NCI-H1417 (cell line): ENCODE measurements around the gene TSPAN5.
"Not testable (repeated sequence)": the region's sequence is repeated elsewhere in the genome, so short reads cannot be mapped to it uniquely, and the experiment has no call there.

Source experiments
- DNase-seq, 3 experiments: peaks; one replicate each; lab custom pipeline; 2025; lab: John Stamatoyannopoulos, UW

TSPAN5 gene

GRCh38 chr4:98658287-98659105 is at the start of gene TSPAN5:
Gene TSPAN5, minus strand, starts transcription at chr4:98658611.
- peak; percentile 68 to 92 (median 90) for DNase-seq

DNA sequence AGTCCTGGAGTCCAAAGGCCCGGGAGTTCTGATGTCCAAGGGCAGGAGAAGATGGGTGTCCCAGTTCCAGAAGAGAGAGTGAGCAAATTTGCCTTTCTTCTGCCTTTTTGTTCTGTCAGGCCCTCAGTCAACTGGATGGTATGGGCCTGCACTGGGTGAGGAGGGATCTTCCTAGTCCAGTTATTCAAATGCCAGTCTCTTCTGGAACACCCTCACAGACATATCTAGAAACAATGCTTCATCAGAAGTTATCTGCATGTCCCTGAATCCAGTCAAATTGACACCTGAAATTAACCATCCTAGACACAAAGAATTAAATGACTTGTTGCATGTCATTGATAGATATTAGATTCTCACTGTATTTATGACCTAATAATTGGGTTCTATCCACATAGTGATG is 48.5 kb upstream of the TSPAN5 start:
- no peak for DNase-seq

DNA sequence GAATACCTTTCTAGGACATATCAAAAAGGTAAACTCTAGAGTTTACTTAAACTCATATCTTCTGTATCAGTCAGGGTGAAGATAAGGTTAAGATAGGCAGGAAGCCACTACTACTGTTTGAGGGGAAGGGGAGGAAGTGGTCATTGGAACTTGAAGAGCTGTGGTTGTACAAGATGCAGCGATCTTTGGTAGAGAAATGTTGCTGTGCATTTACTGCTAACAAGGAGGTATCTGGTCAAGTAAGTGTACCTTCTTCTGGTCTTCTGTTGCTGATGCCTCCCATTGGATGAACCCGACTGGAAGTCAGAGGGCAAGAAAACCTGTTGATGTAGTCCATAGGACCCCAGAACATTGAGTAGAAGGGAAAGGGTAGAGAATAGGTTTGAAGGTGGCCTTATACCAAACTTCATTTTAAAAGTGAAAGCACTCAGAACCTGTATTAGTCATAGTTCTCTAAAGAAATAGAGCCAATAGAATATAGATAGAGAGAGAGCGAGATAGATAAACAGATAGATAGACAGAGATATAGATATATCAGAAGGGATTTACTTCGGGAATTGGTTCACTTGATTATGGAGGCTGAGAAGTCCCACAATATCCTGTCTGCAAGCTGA is 47.9 kb upstream of the TSPAN5 start:
- no peak for DNase-seq

DNA sequence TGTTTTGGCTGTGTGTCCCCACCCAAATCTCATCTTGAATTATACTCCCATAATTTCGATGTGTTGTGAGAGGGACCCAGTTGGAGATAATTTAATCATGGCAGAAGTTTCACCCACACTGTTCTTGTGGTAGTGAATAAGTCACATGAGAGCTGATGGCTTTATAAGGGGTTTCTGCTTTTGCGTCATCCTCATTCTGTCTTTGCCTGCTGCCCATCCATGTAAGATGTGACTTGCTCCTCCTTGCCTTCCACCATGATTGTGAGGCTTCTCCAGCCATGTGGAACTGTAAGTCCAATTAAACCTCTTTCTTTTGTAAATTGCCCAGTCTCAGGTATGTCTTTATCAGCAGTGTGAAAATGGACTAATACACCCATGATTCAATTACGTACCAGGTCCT is 47.2 kb upstream of the TSPAN5 start:
- DNase-seq, result not testable (repeated sequence)

GRCh38 chr4:98700656-98701055 is 42.2 kb upstream of the TSPAN5 start:
- no peak for DNase-seq

DNA sequence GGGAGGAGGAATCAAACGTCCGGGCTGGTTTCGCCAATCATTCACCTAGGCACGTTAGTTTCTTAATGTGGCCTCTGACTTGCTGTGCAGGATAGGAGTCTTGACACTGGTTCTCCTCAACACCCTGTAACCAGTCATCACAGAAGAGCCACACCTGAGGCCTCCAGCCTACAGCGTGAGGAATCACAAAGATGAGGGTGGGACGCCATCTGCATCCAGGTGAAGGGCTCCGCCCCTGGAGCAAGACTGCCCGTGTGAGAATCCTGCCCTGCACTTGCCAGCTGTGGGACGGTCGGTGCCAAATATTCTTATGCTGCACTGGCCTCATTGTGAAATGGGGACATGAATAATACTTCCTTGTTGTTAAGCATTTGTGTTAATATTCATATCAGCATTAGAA is 35.7 kb upstream of the TSPAN5 start:
- DNase-seq, result no peak

GRCh38 chr4:98692411-98692810 is 34.0 kb upstream of the TSPAN5 start:
- DNase-seq, result no peak

- no peak for DNase-seq
Observed at GRCh38 chr4:98691588-98691987, 33.2 kb upstream of the TSPAN5 start.

DNA sequence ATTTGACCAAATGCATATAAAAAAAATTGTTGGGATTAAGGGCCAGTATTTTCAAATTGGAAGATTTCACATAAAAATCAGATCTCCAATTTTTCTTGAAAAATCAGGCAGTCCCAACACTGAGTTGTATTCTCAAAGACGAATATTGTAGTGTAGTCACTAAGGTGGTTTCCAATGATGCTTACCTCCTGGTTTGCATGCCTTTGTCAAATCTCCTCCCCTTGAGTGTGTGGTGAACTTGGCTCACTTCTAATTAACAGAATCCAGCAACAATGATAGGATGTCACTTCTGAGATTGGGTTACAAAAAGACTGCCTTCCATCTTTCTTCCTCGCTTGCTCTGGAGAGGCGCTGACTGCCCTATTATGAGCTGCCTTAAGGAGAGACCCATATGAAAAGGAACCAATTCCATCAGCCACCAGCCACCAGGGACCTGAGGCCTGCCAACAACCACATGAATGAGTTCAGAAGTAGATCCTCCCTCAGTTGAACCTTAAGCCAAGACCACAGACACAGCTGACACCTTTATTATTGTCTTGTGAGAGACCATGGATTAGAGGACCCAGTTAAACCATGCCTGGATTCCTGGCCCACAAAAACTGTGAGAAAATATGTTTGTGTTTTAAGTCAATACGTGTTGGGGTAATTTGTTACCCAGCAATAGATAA is 31.2 kb upstream of the TSPAN5 start:
- DNase-seq, result no peak

DNA sequence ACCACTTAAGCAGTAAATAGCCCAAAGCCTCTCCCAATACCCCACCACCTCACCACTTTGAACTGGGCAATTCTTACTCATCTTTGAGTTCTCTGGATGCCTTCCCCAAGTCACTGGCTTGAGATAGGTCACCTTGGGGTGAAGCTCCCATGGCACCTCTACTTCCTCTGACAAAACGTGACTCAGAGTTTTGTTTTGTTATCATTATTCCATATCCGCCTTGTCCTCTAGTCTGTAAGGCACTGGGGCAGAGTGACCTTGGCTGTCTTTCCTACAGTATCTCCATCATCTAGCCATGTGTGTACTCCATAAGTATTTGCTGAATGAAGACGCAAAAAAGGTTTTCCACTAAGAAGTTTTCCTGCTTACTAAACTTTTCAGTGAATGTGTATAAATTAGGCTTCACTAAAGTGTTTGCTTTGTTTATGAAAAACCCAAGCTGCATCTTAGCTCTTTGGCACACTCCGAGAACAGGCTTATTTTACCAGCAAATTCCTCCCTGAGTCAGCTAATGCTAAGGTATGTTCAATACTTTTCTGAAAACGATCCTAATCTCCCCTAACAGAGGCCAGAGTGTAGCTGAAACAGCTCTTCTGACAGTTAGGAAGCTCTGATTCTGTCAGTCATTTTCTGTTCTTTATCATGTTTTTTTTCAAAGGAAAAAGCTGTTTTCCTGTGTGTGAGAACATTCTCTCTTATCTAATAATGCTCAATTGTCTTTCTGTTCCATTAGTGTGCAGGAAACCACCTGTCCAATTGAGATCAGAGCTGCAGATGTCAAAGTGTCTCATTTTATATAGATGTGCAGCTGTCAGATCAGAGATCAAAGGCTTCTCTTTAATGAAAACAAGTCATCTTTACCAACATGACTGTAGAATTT is 30.2 kb upstream of the TSPAN5 start:
- DNase-seq, result no peak

GRCh38 chr4:98687876-98688275 is 29.5 kb upstream of the TSPAN5 start:
- no peak for DNase-seq

DNA sequence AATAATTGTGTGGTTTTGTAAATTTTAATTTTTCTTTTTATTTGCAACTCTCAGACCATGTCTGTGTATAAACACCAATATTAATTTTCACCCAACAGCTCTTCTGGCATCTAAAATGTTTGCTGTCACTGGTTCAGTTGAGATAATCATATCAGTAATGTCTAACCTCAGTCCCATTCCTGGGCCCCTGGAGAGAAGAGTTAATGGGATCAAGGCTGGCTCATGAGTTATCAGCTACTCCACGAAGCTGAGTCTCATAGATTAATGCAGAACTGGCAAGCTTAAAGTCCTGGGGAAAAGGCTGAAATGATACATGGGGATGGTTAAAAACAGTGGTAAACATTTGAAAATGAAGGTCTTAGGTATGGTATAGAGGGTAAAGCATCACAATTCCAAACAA is 28.4 kb upstream of the TSPAN5 start:
- no peak for DNase-seq

- no peak for DNase-seq
Observed at GRCh38 chr4:98686043-98686707, 27.8 kb upstream of the TSPAN5 start.

DNA sequence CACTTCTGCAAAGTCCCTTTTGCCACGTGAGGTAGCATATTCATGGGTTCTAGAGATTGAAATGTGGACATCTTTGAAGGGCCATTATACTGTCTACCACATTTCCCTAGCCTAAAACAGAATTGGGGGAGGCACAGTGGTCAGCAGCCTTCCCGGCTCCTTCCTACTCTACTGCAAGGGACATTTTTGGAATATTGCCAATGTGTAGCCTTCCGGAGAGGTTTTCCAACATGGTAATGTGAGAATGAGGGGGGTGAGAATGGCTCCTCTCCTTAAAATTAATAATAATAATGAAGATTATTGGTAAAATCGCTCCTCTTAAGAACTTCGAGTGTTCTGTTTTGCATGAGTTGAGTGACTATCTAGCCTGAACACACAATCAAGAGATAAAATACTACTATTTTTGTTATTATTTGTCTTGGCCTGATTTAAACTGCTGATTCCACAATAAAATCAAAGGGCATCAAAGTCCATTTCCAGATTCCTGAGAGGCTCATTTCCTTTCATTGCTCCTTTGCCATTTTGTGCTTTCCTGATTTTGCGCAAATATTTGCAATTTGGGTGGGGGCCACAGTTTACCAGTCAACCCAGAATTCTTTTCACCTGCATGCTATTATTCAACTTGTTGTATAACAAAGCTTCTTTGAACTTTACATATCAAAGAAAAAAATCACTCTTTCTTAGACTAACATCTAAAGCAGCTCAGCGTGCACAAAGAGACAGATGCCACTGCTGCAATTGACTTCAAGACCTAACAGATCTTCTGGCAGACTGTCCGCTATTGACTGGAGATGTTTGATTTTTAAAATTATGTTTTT is 27.0 kb upstream of the TSPAN5 start:
- no peak for DNase-seq

- no peak for DNase-seq
Observed at GRCh38 chr4:98682719-98683118, 24.3 kb upstream of the TSPAN5 start.

DNA sequence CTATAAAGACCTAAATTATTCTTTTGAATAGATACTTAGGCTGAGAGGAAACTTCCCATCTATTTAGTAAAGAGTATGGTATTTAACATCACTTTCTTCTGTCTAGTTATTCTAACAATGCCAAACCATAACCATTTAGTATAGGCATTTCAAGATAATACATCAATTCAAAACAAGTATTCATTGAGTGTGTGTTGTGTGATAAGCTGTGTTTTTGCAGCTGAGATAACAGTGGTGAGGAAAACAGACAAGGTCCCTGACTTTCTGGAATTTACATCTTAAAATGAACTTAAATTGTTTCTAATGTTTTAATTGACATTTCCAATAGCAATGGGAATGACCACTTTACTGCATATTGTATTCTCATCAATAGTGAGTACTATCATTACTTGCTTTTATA is 22.4 kb upstream of the TSPAN5 start:
- DNase-seq, result no peak

GRCh38 chr4:98679738-98680137 is 21.3 kb upstream of the TSPAN5 start:
- DNase-seq, result no peak

- DNase-seq, result no peak
Observed at GRCh38 chr4:98677799-98678198, 19.4 kb upstream of the TSPAN5 start.

GRCh38 chr4:98674404-98675173 is 16.2 kb upstream of the TSPAN5 start:
- no peak for DNase-seq

GRCh38 chr4:98673978-98674377 is 15.6 kb upstream of the TSPAN5 start:
- DNase-seq, result no peak
